HUES64 (cell line): Measurements from ENCODE around the gene DSCAML1.

Experiments
- H3K27ac ChIP-seq: 2 replicates; pipeline ENCODE4 v1.7.0; 2013; ENCODE audit warnings: low read depth, low read length, inconsistent platforms
- H3K27me3 ChIP-seq: 2 replicates; pipeline ENCODE4 v1.6.1; 2013; ENCODE audit warnings: mild to moderate bottlenecking, low read length; ENCODE audit not compliant: insufficient read depth
- H3K36me3 ChIP-seq: 2 replicates; pipeline ENCODE4 v1.6.1; 2013; ENCODE audit warnings: mild to moderate bottlenecking, low read length; ENCODE audit not compliant: insufficient read depth
- H3K4me1 ChIP-seq: 2 replicates; pipeline ENCODE4 v1.6.1; 2013; ENCODE audit warnings: mild to moderate bottlenecking, low read length, moderate library complexity; ENCODE audit not compliant: insufficient read depth
- H3K4me3 ChIP-seq: 2 replicates; pipeline ENCODE4 v1.5.1; 2013; ENCODE audit warnings: mild to moderate bottlenecking, low read length, moderate library complexity
- H3K9ac ChIP-seq: 2 replicates; pipeline ENCODE4 v1.6.1; 2013; ENCODE audit warnings: mild to moderate bottlenecking, low read depth, low read length
- H3K9me3 ChIP-seq: 2 replicates; pipeline ENCODE4 v1.6.1; 2013; ENCODE audit warnings: low read depth, low read length; ENCODE audit not compliant: insufficient read depth
- WGBS: fragments of 150-250, 120-280 bp; methylation state at CpG from one replicate; pipeline ENCODE4 v1.1.7; 2013; ENCODE audit warnings: missing lambda C conversion rate; 5-methylcytosine and 5-hydroxymethylcytosine counted together

Gene DSCAML1

GRCh38 chr11:117799634-117800033 lies 2.6 kb upstream of the DSCAML1 start:
- no peaks in the 10 kb centered on the region for H3K36me3 ChIP-seq
- peaks cover 59% of the 10 kb centered on the region for H3K27me3 ChIP-seq
- 0 out of 2 replicates have a peak, but pooled peaks cover 4% of the 10 kb centered on the region for H3K4me1 ChIP-seq
- H3K9me3 ChIP-seq: no peaks in the 10 kb centered on the region
- no peak overlapping the region for H3K27ac ChIP-seq
- 70% methylated on average over 5 of the region's 5 CpGs for WGBS
- no peak overlapping the region for H3K4me3 ChIP-seq
- no peak overlapping the region for H3K9ac ChIP-seq

DNA sequence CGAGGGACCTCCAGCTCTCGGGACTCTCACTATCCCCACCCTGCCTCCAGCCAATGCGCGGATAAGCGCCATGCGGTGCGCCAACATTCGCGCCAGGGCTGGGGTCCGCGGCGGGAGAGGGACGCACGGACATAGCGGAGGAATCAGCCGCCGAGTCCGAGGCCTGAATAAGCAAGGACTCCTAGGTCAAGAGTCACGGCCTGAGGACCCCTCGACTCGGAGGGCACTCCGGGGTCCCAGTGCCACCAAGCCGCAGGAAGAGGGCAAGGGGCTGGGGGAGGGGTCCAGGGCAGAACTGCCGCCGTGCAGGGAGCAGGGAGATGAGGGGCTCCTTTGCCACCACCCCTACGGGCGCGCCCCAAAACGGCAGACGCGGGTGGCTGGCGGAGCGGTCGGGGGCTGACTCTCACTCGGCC lies 552 bp downstream of the DSCAML1 start:
- Histone ChIP-seq H3K4me1 (0 out of 2 replicates have a peak, but pooled peaks cover 4% of the 10 kb centered on the region), H3K27ac (no peak overlapping the region), H3K9ac (no peak overlapping the region), H3K4me3 (peak overlapping the region; percentile 52), H3K36me3 (no peaks in the 10 kb centered on the region), H3K9me3 (no peaks in the 10 kb centered on the region), H3K27me3 (peaks cover 82% of the 10 kb centered on the region)
- 1% methylated on average over 35 of the region's 35 CpGs for WGBS

DNA sequence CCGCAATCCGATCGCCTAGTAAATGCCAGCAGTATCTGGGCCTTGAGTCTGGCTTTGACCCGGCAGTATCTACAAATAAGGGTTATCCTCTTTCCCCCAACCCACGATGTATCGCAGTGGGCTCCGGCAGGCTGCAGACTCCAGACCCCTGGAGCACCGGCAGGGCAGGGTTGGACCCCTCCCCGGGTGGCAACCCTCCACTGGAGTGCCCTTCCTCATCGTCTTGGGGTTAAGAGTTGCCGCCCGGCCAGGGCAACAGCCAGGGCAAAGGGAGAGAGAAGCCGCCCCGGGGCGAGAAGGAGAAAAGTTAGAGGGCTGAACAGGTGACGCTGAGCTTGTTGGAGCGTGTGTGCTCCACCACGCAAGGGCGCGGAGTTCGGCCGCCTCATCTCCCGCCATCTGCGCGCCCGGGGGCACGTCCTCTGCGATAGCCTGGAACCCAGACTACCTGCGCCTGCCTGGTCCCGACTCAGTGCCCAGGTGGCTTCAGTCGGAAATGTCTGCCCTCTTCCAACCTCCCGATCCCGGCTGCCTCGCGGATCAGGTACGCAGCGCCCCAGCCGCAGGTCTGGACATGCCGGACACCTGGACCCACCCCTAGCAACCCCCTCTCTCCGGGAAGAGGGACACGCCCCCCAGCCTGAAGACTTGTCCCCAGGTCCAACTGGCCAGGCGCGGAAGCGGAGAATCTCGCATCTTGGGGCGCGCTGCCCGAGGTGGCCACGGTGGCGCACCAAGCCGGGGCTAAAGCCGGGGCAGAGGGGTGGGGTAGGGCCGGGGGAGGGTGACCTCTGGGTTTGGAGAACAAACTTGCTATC lies 1.2 kb downstream of the DSCAML1 start:
- 0 out of 2 replicates have a peak, but pooled peaks cover 4% of the 10 kb centered on the region for H3K4me1 ChIP-seq
- peaks cover 82% of the 10 kb centered on the region for H3K27me3 ChIP-seq
- H3K27ac ChIP-seq: no peak overlapping the region
- peak overlapping the region; percentile 52 for H3K4me3 ChIP-seq
- H3K9me3 ChIP-seq: no peaks in the 10 kb centered on the region
- H3K36me3 ChIP-seq: no peaks in the 10 kb centered on the region
- H3K9ac ChIP-seq: no peak overlapping the region
- WGBS: 8% methylated on average over 52 of the region's 53 CpGs

- Histone ChIP-seq H3K4me1 (0 out of 2 replicates have a peak, but pooled peaks cover 4% of the 10 kb centered on the region), H3K9me3 (no peaks in the 10 kb centered on the region), H3K27me3 (peaks cover 77% of the 10 kb centered on the region), H3K4me3 (peak overlapping the region; percentile 52), H3K9ac (no peak overlapping the region), H3K36me3 (no peaks in the 10 kb centered on the region), H3K27ac (no peak overlapping the region)
- whole genome bisulfite sequencing: 54% methylated on average over 27 of the region's 29 CpGs
Measured at GRCh38 chr11:117794772-117795629, 2.0 kb downstream of the DSCAML1 start.

DNA sequence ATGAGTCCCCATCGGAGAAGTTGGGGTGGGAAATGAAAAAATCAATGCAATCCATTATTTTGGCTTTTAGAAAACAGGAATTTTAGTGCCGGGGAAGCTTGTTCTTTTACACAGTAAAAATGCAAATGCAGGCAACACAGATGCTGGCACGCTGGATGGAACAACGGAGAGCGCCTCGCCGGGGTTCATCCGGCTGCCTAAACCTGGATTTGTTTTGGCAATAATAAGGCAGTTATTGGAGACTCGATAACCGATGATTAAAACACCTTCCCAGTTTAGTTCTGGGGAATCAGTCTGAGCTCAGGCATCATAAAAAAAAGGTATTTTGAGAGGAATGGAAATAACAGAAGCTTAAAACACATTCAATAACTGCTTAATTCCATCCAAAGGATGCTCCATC lies 2.9 kb downstream of the DSCAML1 start:
- no peak overlapping the region for H3K4me3 ChIP-seq
- H3K9ac ChIP-seq: no peak overlapping the region
- H3K27me3 ChIP-seq: peaks cover 76% of the 10 kb centered on the region
- H3K27ac ChIP-seq: no peak overlapping the region
- H3K36me3 ChIP-seq: no peaks in the 10 kb centered on the region
- 90% methylated on average over 10 of the region's 10 CpGs for WGBS
- H3K9me3 ChIP-seq: no peaks in the 10 kb centered on the region
- H3K4me1 ChIP-seq: 0 out of 2 replicates have a peak, but pooled peaks cover 4% of the 10 kb centered on the region

DNA sequence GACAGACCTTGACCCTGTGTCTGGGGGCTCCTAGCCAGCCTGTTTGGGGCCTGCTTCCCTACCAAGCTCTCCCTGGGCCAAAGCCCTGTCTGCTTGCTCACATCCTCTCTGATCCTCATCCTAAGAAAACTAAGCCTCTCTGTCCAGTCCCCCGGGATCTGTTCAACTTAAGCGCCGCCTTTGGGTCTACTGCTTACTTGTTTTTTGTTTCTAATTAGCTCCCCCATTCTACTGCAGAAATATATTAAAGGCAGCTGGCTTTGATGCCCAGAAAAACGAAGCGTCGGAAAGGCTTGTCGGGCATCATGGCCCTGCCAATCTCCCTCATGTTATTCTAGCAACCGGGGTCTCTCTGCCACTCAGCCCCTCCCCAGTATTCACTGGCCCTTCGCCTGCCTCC lies 3.4 kb downstream of the DSCAML1 start:
- no peak overlapping the region for H3K9ac ChIP-seq
- H3K4me1 ChIP-seq: 0 out of 2 replicates have a peak, but pooled peaks cover 4% of the 10 kb centered on the region
- no peaks in the 10 kb centered on the region for H3K36me3 ChIP-seq
- 91% methylated on average over 9 of the region's 9 CpGs for WGBS
- H3K27me3 ChIP-seq: peaks cover 71% of the 10 kb centered on the region
- no peak overlapping the region for H3K27ac ChIP-seq
- H3K4me3 ChIP-seq: no peak overlapping the region
- no peaks in the 10 kb centered on the region for H3K9me3 ChIP-seq

DNA sequence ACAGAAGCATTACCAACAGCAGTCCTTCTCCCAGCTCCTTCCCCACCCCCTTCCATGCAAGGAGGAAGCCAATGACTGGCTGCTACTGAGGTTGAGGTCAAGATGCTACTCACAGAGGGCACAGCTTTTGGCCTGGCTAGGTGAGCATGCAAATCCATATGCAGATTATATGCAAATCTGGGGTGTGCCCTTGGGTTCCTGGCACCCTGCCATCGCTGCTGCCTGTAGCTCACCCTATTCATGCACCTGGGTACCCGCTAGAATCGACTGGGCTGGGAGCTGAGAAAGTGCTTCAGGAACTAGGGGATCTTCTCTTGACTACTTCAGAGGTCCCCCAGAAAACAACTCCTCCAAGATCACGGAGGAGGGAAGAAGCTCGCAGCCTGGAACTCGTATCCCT lies 4.0 kb downstream of the DSCAML1 start:
- 91% methylated on average over 6 of the region's 6 CpGs for WGBS
- Histone ChIP-seq H3K9ac (no peak overlapping the region), H3K27me3 (peaks cover 65% of the 10 kb centered on the region), H3K9me3 (no peaks in the 10 kb centered on the region), H3K36me3 (no peaks in the 10 kb centered on the region), H3K4me3 (no peak overlapping the region), H3K4me1 (0 out of 2 replicates have a peak, but pooled peaks cover 4% of the 10 kb centered on the region), H3K27ac (no peak overlapping the region)

DNA sequence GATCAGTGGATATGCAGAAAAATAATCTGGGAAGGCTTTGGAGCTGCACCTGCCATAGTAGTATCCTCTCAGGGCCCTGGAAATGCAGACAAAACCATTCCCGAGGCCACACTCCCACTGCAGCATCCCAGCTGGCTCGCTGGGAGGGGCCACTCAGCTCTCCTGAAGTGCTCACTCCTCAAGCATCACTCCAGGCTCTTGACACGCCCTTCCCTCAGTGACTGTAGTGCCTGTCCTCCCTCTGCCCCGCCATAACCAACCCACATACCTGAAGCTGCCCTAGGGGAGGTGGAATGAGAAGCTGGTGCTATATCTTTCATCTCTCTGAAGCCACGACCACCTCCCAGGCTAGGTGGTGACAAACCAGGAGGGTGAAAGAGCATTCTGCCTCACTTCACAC lies 4.8 kb downstream of the DSCAML1 start:
- 0 out of 2 replicates have a peak, but pooled peaks cover 4% of the 10 kb centered on the region for H3K4me1 ChIP-seq
- H3K27me3 ChIP-seq: peaks cover 57% of the 10 kb centered on the region
- no peak overlapping the region for H3K9ac ChIP-seq
- H3K36me3 ChIP-seq: no peaks in the 10 kb centered on the region
- no peaks in the 10 kb centered on the region for H3K9me3 ChIP-seq
- H3K27ac ChIP-seq: no peak overlapping the region
- no peak overlapping the region for H3K4me3 ChIP-seq
- 86% methylated on average over 4 of the region's 5 CpGs for WGBS

- 0 out of 2 replicates have a peak, but pooled peaks cover 4% of the 10 kb centered on the region for H3K4me1 ChIP-seq
- H3K27ac ChIP-seq: no peak overlapping the region
- no peak overlapping the region for H3K4me3 ChIP-seq
- H3K9ac ChIP-seq: no peak overlapping the region
- no peaks in the 10 kb centered on the region for H3K36me3 ChIP-seq
- 91% methylated on average over 3 of the region's 3 CpGs for WGBS
- peaks cover 41% of the 10 kb centered on the region for H3K27me3 ChIP-seq
- H3K9me3 ChIP-seq: no peaks in the 10 kb centered on the region
Measured at GRCh38 chr11:117790279-117790678, 6.7 kb downstream of the DSCAML1 start.

GRCh38 chr11:117789241-117789640 lies 7.8 kb downstream of the DSCAML1 start:
- Histone ChIP-seq H3K4me3 (no peak overlapping the region), H3K9me3 (no peaks in the 10 kb centered on the region), H3K4me1 (no peaks in the 10 kb centered on the region), H3K36me3 (no peaks in the 10 kb centered on the region), H3K27me3 (peaks cover 30% of the 10 kb centered on the region), H3K9ac (no peak overlapping the region), H3K27ac (no peak overlapping the region)
- WGBS: 91% methylated on average over 4 of the region's 4 CpGs
